AG04449 (cell line): ENCODE results near the gene GOLIM4.
"Not testable (repeated sequence)": the region's sequence is repeated elsewhere in the genome, so short reads cannot be mapped to it uniquely, and the experiment has no call there.

Experiments
- CTCF ChIA-PET: fragments of 350-600 bp; formaldehyde crosslinking; extraction: SDS; loops from one replicate; lab custom pipeline; 2021; ENCODE audit warnings: antibody characterized with exemption; lab: Yijun Ruan, JAX
- POLR2A ChIA-PET: fragments of 400-600, 350-600 bp; formaldehyde crosslinking; extraction: SDS; loops from one replicate; lab custom pipeline; 2020; ENCODE audit warnings: antibody characterized with exemption, inconsistent platforms; lab: Yijun Ruan, JAX
- DNase-seq: peaks from one replicate; pipeline ENCODE4 v3.0.0-alpha.2; 2010; ENCODE audit warnings: low read depth, low spot score
- H3K4me3 ChIP-seq: 2 replicates; pipeline ENCODE4 v1.5.1; 2011; ENCODE audit warnings: low read depth, mild to moderate bottlenecking, control low read depth, low read length
- TF ChIP-seq, protein P1 (sequence below): IDR thresholded peaks from one replicate; pipeline ENCODE4 v1.5.1; 2011; ENCODE audit warnings: mild to moderate bottlenecking, moderate library complexity, low read length, control low read depth, inconsistent platforms; ENCODE audit not compliant: insufficient read depth; ENCODE audit errors: missing control alignments

The GOLIM4 gene, protein sequence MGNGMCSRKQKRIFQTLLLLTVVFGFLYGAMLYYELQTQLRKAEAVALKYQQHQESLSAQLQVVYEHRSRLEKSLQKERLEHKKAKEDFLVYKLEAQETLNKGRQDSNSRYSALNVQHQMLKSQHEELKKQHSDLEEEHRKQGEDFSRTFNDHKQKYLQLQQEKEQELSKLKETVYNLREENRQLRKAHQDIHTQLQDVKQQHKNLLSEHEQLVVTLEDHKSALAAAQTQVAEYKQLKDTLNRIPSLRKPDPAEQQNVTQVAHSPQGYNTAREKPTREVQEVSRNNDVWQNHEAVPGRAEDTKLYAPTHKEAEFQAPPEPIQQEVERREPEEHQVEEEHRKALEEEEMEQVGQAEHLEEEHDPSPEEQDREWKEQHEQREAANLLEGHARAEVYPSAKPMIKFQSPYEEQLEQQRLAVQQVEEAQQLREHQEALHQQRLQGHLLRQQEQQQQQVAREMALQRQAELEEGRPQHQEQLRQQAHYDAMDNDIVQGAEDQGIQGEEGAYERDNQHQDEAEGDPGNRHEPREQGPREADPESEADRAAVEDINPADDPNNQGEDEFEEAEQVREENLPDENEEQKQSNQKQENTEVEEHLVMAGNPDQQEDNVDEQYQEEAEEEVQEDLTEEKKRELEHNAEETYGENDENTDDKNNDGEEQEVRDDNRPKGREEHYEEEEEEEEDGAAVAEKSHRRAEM

DNA sequence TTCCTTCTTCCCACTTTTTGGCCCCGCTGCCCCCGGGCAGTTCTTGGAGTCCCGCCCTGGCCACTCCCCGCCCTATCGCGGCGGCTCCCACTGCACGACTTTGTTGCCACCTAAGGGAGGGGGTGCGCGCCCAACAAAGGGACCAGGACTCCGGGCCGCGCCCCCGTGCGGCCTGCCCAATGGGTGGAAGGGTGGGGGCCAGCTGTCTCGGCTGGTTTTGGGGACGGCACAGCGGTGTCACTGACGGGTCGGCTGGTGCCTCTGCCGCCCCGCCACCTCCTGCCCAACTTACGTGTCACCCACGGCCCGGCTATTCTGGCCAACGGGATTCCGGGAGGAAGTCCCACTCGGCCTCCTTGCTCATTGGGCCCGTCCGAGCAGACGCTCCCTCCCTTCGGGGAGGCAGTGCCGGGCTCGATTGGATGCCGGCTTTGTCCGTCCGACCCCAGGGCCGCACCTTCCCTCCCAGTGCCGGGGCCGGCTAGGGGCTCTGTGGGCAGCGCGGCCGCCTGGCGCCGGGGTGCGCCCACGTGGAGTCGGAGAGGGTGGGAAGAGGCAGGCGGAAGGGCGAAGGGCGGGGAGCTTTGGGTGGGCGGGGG, at the start of gene GOLIM4:
Gene GOLIM4, minus strand, starts transcription at position 314 of the 599 bp plus-strand sequence. CDS start 639 bp downstream, outside the sequence.
- TF ChIP-seq, protein P1, sequence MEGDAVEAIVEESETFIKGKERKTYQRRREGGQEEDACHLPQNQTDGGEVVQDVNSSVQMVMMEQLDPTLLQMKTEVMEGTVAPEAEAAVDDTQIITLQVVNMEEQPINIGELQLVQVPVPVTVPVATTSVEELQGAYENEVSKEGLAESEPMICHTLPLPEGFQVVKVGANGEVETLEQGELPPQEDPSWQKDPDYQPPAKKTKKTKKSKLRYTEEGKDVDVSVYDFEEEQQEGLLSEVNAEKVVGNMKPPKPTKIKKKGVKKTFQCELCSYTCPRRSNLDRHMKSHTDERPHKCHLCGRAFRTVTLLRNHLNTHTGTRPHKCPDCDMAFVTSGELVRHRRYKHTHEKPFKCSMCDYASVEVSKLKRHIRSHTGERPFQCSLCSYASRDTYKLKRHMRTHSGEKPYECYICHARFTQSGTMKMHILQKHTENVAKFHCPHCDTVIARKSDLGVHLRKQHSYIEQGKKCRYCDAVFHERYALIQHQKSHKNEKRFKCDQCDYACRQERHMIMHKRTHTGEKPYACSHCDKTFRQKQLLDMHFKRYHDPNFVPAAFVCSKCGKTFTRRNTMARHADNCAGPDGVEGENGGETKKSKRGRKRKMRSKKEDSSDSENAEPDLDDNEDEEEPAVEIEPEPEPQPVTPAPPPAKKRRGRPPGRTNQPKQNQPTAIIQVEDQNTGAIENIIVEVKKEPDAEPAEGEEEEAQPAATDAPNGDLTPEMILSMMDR, result peak; percentile 7
- ChIA-PET CTCF (interaction anchor here (1.0 to 2.2 kb wide), 9 partner anchors 8 to 72 kb away, joined by 3 to 11 read pairs (median 4); no protein-coding TSS in a partner anchor), POLR2A (interaction anchor here (1.4 to 1.7 kb wide), 2 partner anchors 8 to 25 kb away, joined by 5 to 8 read pairs; no protein-coding TSS in a partner anchor)
- peak within 1 kb of the TSS; percentile 96 for H3K4me3 ChIP-seq
- peak; percentile 85 for DNase-seq

DNA sequence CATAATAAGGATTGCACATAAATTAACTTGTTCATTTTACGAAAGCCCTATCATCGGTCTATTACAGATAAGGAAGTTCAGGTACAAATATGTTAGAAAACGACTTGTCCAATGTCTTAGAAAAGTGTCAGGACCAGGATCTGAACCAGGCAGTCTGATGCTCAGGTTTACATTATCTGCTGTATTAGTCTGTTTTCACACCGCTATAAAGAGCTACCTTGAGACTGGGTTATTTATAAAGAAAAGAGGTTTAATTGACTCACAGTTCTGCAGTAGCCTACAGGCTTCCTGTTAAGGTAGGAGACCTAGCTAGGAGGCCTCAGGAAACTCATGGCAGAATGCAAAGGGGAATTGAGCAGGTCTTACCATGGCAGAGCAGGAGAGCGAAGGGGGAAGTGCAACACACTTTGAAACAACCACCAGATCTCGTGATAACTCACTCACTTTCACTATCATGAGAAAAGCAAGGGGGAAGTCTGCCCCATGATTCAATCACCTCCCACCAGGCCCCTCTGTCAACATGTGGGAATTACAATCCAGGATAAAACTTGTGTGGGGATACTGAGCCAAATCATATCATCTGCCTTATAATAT, 45.8 kb upstream of the GOLIM4 start:
- no peak for DNase-seq
- H3K4me3 ChIP-seq, result no peak overlapping the region
- POLR2A ChIA-PET, result no interaction called here
- CTCF ChIA-PET, result interaction anchor here (1.1 kb wide), 1 partner anchor 47 kb away, joined by 3 read pairs; no protein-coding TSS in a partner anchor
- TF ChIP-seq, protein P1, result no peak

DNA sequence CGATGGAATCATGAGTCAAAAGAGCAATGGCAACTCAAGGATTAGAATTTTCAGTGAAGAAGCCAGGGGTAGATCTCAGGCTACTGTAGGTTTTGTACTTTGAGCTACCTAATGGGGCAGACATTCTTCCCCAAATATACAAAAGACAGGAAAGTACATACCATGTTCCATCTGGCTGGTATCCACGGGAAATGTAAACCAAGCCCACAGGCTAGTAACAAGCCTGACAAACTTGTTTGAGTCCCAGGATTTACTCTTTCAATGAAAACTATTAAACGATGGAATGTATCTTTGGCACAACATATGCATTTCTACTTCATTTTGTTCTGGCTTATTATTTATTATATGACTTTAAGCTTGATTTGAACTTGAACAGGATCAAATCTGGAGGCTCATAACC, 44.2 kb upstream of the GOLIM4 start:
- H3K4me3 ChIP-seq, result no peak overlapping the region
- CTCF ChIA-PET, result interaction anchor here (1.0 to 1.1 kb wide), 2 partner anchors 9 to 27 kb away, joined by 3 read pairs; no protein-coding TSS in a partner anchor
- no peak for DNase-seq
- TF ChIP-seq, protein P1, result no peak
- POLR2A ChIA-PET, result no interaction called here

DNA sequence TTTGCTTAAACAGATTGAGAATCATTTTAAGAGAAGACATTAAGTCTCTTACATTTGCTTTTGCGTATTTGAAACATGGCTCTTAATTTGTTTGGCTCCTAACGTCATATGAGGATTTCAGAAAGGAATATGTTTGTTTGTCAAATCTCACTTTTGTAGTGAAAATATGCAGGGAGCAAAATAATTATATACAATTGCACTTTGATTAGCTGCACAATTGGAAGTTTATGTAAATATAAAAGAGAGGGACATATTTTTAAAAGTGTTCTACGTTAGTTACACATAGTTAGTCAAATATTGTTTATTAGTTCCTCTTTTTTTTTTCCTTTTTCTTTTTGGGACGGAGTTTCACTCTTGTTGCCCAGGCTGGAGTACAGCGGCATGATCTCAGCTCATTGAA, 42.7 kb upstream of the GOLIM4 start:
- ChIA-PET CTCF (interaction anchor here (1.2 to 1.3 kb wide), 2 partner anchors 28 to 98 kb away, joined by 3 read pairs; no protein-coding TSS in a partner anchor), POLR2A (no interaction called here)
- no peak for DNase-seq
- TF ChIP-seq, protein P1, result no peak
- no peak overlapping the region for H3K4me3 ChIP-seq

DNA sequence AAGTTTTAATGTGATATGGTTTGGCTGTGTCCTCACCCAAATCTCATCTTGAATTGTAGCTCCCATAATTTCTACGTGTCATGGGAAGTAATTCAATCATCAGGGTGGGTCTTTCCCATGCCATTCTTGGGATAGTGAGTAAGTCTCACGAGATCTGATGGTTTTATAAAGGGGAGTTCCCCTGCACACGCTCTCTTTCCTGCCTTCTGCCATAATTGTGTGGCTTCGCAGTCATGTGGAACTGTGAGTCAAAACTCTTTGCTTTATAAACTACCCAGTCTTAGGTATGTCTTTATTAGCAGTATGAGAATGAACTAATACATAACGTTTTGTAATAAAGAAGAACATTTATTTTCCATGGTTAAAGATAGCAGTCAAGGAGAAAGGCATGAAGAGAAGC, 39.2 kb upstream of the GOLIM4 start:
- TF ChIP-seq, protein P1, result no peak
- POLR2A ChIA-PET, result no interaction called here
- H3K4me3 ChIP-seq, result no peak overlapping the region
- CTCF ChIA-PET, result no interaction called here
- DNase-seq, result no peak

DNA sequence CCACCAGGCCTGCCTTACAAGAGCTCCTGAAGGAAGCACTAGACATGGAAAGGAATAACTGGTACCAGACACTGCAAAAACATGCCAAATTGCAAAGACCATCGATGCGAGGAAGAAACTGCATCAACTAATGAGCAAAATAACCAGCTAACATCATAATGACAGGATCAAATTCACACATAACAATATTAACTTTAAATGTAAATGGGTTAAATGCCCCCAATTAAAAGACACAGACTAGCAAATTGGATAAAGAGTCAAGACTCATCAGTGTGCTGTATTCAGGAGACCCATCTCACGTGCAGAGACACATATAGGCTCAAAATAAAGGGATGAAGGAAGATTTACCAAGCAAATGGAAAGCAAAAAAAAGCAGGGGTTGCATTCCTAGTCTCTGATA, 34.5 kb upstream of the GOLIM4 start:
- H3K4me3 ChIP-seq, DNase-seq, POLR2A ChIA-PET: not testable (repeated sequence)
- CTCF ChIA-PET, result interaction anchor here (0.9 kb wide), 1 partner anchor 10 kb away, joined by 3 read pairs; no protein-coding TSS in a partner anchor

DNA sequence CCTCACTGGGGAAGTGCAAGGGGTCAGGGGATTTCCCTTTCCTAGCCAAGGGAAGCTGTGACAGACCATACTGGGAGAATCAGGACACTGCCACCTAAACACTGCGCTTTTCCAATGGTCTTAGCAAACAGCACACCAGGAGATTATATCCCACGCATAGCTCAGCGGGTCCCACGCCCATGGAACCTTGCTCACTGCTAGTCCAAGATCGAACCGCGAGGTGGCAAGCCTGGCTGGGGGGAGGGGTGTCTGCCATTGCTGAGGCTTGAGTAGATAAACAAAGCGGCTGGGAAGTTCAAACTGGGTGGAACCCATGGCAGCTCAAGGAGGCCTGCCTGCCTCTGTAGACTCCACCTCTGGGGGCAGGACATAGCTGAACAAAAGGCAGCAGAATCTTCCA, 32.7 kb upstream of the GOLIM4 start:
- H3K4me3 ChIP-seq, DNase-seq, POLR2A ChIA-PET: not testable (repeated sequence)
- CTCF ChIA-PET, result interaction anchor here (1.0 to 1.5 kb wide), 2 partner anchors 39 to 41 kb away, joined by 3 to 5 read pairs; no protein-coding TSS in a partner anchor
